NOMO-1 treated with DMSO at 0.1 percent for 48 hours (cell line): ENCODE results near the gene SLBP.

Experiments
- DNase-seq: peaks from one replicate; lab custom pipeline; 2025; ENCODE audit not compliant: unreplicated experiment; lab: John Stamatoyannopoulos, UW

SLBP gene

DNA sequence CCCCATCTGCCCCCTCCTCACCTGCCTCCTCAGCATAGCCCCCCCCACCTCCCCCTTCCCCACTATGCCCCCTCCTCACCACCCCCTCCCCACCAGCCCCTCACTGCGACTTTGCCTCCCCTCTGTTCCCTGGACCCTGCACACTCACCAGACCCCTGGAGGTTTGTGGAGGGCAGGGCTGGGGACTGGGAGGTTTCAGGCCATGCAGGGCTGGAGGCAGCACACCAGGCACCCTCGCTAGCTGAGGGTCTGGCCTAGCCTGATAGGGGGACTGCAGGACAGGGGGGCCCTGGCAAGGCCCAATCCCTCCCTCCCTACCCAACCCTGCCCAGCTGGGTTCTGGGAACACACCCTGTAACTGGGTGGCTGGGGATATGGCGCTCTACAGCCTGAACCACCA, 37.3 kb upstream of the SLBP start:
- no peak for DNase-seq

DNA sequence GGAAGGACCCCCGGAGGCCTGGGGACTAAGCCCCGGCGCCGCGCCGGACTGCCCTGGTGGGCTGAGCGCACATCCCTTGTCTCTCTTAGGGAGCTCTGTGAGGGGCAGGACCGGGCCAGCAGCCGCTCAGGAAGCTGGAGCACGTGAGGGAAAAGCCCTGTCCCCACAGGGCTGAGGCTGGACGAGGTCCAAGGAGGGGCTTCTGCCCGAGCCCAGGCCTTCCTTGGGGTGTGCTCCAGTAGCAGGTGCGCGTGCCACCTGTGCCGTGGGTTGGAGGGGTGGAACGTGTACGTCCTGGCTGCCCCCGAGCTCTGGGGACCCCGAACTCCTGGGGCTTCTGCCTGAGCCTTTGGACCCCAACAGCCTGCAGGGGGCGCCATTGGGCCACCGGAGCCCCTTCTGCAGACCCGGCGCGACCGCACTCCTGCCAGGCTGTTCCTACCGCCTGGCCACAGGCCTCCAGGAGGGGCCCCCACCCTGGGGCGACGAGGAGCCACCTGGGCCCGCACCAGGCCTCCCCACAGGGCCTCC, 36.4 kb upstream of the SLBP start:
- peak; percentile 82 for DNase-seq

DNA sequence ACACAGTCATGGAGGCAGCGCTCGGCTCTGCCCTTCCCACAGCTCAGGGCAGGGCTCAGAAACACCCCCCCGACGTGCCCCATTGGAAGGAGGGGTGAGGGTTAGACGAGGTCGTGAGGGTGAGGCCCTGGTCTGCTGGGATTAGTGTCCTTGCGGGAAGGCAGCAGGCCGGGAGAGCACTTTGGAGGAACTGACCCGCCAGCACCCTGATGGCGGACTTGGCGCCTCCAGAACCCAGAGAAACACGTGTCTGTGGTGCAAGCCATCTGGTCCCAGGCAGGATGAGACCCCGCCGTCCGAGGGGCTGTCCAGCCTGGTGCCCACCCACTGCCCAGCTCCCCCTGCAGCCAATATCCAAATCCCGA, 35.5 kb upstream of the SLBP start:
- no peak for DNase-seq

DNA sequence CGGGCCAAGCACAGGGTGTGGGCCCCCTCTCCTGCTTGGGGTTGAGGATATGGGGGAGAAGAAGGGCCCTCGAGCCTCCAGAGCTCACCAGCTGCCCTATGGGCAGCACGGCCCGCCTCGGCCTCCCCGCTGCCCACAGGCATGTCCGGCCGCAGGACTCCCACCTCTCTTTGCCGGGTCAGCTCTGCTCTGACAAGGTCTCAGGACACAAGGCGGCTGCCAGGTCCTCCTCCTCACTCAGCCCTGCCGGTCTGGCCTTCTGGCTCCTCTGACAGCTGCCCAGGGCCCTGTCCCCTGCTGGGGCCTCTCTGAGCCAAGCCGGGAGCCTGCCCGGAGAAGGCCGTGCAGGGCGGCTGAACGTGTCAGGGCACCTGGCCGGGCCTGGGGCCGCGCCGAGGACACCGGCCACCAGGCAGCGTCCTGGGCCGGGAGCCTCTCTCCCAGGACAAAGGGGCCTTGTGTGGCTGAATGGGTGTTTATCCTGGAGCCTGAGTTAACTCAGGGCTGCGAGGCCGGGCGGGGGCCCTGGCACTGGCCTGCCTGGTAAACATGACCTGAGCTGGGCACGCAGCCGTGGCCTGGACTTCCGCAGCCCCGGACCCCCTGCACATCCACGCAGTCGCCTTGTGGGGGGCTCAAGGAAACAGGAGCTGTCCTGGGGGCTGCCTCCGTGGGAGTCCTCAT, 34.9 kb upstream of the SLBP start:
- DNase-seq: no peak

DNA sequence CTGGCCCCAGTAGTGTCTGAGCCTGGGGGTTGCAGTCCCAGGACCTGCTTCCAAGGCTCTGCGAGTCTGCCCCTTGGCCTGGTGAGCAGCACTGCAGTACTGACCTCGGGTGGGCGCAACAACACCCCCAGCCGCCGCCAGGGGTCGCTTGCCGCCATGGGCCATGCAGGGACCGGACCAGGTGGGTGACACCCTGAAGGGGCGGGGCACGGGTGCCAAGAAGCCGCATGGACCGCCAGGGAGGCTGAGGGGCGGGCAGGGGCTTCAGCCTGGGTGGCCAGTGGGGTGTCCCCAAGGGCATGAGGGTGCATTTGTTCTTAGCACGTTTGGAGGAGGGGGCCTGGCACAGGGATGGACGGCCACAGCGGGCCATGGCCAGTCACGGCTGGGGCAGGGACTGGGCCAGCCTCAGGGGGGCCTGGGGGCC, 34.2 kb upstream of the SLBP start:
- peak; percentile 69 for DNase-seq

- DNase-seq: no peak
Observed at GRCh38 chr4:1745697-1746096, 33.6 kb upstream of the SLBP start.

DNA sequence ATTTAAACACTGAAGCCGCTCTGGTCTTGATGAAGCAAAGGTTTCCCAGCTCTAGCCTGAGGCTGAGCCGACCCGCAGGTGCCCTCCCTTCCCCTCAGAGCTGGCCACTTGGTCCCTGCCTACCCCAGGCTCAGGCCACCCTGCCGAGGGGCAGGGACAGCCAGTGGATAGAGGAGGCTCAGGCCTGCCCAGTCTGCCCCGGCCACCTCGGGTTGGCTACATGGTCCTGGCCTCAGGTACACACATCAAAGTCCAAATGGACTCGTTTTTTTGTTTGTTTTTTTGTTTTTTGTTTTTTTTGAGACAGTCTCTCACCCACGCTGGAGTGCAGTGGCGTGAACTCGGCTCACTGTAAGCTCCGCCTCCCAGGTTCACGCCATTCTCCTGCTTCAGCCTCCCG, 33.0 kb upstream of the SLBP start:
- DNase-seq: no peak

DNA sequence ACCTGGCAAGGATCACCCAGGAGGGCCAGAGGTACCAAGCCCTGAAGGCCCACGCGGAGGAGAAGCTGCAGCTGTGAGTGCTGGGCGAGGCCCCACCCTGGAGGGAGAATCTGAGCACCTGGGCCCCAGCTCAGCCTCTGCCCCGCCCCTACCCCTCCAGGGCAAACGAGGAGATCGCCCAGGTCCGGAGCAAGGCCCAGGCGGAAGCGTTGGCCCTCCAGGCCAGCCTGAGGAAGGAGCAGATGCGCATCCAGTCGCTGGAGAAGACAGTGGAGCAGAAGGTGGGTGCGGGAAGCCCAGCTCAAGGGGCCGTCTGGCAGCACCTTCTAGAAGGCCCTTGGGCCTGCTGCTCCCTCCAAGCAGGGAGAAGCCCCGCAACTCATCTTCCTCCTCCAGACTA, 32.4 kb upstream of the SLBP start:
- DNase-seq: no peak

GRCh38 chr4:1743975-1744374, 31.9 kb upstream of the SLBP start:
- no peak for DNase-seq

- DNase-seq: no peak
Observed at GRCh38 chr4:1743551-1743950, 31.4 kb upstream of the SLBP start.

- DNase-seq: no peak
Observed at GRCh38 chr4:1741208-1741607, 29.1 kb upstream of the SLBP start.

- DNase-seq: no peak
Observed at GRCh38 chr4:1740021-1740545, 28.0 kb upstream of the SLBP start.

DNA sequence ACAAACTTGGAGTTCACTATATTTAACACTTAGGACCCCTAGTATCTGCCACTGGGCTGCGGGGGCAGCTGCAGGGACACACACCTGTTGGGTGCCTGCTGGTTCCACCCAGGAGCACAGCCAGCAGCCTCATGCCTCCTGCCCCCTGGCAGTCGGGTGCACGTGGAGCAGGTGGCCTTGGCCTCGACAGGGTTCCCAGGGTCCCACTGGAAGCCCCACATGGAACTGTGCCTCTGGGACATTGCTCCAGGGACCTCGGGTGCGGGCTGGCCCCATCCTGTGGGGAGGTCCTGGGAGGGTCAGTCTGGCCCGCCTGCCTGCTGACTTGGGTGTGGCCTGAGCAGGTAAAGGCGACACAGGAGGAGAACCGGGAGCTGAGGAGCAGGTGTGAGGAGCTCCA, 27.2 kb upstream of the SLBP start:
- DNase-seq: no peak

DNA sequence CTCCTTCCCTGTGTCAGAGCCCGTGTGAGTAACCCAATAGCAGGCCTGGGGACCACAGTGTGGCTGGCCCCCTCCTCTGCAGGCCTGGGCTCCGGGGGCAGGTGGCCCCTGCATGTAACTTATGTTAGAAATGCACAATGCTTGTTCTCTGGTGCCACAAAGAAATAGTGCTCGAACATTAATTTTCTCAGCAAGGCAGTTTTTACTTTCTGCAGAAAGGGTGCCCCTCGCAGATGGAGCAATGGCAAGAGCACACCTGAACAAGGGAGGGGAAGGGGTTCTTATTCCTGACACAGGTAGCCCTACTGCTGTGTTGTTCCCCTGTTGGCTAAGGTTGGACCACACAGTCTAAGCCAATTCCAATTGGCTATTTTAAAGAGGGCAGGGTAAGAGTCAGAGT, 26.3 kb upstream of the SLBP start:
- no peak for DNase-seq

- no peak for DNase-seq
Observed at GRCh38 chr4:1737666-1738065, 25.5 kb upstream of the SLBP start.

DNA sequence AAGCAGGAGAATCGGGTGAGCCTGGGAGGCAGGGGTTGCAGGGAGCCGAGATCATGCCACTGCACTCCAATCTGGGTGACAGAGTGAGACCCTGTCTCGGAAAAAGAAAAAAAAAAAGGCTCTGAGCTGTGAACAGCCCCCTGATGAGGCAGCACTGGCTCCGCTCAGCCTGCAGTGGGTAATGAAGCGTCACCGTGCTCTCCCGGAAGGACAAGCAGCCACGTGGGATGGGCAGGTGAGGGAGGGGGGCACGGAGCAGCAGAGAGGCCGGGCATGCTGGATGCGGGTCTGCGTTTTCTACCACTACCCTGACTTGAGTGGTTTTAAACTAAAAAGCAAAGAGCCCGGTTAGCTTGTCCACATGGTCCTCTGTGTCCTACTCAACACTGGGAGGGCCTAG, 24.7 kb upstream of the SLBP start:
- no peak for DNase-seq

DNA sequence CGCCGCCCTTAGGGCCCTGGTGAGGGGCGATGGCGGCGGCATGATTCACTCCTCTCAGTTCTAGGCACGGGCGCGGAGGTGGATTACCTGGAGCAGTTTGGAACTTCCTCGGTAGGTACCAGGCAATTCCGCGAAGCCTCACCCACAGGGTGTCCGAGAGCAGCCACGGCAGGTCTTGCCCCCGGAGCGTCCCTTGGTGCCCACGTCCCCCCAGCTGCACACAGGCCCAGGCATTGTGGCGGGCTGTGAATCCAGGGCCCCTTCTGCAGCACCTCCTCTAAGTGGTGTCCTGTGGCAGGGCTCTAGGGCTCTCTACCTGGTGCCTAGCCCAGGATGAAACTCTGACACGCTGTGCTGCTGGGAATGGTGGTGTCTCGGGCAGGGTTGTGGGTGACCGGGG, 23.1 kb upstream of the SLBP start:
- DNase-seq: no peak

GRCh38 chr4:1732911-1733310, 20.8 kb upstream of the SLBP start:
- DNase-seq: no peak

DNA sequence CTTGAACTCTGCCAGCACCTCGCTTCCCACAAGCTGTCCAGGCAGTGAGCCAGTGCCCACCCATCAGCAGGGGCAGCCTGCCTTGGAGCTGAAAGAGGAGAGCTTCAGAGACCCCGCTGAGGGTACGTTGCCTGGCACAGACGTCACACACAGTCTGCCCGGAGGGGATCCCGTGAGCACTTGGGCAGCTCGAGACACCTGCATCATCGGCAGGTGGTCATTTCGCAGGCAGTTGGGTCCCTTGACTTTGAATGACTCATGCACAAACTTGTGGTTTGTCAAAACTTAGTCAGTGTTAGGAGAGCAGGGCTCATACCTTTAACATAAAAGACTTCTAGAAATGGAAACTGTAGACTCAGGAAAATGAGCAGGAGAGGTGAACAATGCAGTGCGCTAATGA, 19.1 kb upstream of the SLBP start:
- no peak for DNase-seq

DNA sequence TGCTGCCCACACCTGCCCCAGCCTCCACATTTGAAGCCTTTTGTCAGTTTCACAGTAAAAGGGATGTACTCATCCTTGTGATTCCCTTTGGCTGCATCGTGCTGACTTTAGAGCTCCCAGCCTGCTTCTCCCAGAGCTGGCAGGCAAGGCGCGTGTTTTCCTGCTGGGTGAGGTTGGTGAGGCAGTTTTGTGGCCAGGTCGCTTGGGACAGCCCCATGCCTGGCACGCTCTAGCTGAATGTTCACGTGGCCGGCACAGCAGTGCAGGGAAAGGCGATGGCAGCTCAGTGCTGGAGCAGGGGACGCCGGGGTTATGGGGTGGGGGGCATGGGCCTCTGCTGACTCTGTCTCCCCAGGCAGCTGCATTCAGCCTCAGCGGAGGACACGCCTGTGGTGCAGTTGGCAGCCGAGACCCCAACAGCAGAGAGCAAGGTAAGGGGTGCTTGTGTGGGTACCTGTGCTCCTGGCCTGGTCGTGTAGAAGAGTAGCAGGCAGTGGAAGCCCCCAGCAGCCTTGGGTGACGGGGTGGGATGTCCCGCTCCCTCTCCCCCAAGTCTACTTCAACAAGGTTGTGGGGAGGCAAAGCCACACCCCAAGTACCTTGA, 18.5 kb upstream of the SLBP start:
- no peak for DNase-seq

DNA sequence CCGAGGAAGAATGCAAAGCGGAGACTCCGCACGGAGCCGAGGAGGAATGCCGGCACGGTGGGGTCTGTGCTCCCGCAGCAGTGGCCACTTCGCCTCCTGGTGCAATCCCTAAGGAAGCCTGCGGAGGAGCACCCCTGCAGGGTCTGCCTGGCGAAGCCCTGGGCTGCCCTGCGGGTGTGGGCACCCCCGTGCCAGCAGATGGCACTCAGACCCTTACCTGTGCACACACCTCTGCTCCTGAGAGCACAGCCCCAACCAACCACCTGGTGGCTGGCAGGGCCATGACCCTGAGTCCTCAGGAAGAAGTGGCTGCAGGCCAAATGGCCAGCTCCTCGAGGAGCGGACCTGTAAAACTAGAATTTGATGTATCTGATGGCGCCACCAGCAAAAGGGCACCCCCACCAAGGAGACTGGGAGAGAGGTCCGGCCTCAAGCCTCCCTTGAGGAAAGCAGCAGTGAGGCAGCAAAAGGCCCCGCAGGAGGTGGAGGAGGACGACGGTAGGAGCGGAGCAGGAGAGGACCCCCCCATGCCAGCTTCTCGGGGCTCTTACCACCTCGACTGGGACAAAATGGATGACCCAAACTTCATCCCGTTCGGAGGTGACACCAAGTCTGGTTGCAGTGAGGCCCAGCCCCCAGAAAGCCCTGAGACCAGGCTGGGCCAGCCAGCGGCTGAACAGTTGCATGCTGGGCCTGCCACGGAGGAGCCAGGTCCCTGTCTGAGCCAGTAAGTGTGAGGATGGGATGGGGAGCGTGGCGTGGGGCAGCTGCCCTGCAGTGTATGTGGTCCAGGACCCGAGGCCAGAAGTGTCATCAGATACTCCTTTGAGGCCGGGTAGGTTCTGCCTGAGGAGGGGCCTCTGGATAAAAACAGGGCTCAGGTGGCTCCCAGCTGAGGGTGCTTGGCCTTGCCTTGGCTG, 16.2 kb upstream of the SLBP start:
- DNase-seq: no peak
